Colon (tissue), 2 donors: ENCODE results near the gene SKIC3.

ENCODE experiments used
- FAIRE-seq: peaks from 2 replicates; lab custom pipeline; 2012; peaks lifted over from hg19 to GRCh38; lab: Jason Lieb, UNC
- donor health status: control.
- donor health status: control.

SKIC3 gene

DNA sequence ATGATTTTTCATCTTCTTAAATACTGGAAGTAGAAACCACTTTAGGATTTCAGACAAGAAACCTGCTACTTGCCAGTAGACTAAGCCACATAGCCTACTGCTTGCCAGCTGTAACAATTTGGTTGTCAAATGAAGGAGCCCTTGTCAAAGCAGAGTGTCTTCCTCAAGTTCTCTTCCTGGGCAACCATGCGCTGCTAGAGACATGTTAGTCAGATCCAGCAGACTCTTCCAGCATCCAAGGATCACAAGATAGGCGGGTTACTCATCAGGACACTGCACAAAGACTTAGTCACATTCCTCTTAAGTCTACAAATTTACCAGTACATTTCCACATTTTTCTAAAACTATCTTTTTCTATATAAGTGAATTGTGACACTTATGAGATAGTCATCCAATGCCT, 24.4 kb downstream of the SKIC3 start:
- FAIRE-seq = no peak

DNA sequence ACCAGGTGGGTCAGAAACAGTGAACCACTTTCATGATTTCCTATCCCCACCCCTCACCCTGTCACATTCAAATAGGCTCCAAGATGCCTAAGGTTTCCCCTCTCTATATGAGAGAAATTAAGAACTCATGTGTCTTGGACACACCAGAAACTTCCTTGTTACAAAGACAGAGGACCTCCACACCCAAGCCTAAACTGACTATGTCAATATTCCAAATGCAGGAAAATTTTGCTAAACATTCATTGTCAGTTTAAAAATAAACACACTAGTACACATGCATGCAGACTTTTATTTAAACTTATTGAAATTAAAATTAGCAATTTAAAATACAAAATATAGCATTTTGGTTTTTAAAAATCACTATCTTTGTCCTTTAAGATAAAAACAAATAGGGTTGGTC, 26.2 kb downstream of the SKIC3 start:
- FAIRE-seq = no peak

DNA sequence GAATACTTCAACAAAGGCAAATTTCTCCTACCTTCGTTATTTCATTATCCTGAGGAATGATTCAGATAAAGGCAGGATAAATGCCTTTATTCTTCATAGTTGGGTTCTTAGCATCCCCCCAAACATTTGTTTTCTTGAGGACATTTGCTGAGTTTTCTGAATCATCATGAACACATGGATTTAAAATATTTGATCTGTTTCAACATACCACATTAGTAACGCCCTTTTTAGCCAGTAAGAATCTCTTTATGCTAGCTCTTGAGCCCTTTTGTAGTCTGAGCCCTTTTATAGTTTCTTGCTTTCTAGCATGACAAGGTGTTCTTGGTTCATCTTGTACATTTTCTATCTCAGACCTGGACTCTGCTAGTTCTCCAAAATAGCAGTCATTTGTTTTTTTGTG, 27.9 kb downstream of the SKIC3 start:
- FAIRE-seq = no peak

- no peak for FAIRE-seq
These were observed 30.4 kb downstream of the SKIC3 start for GRCh38 chr5:95524423-95524822.

- no peak for FAIRE-seq
These were observed 34.6 kb downstream of the SKIC3 start for GRCh38 chr5:95520206-95520605.

GRCh38 chr5:95519681-95520080, 35.1 kb downstream of the SKIC3 start:
- FAIRE-seq = no peak

DNA sequence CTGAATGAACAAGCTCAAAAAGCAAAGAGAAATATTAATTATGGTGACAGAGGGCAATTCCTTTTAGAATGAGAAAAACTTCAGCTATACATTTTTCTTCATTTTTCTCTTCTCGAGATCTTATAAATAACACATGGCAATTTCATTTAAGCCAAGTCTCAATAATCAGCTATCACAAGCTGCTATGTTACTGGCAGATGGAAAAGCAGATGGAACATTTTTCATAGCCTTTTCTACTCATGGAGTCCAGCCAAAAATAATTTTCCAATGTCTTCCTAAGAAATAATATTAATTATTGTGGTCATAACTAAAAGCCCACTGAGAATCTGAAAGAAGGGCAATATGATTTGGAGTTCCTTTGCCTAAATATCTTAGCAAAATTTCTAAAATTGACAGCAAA, 35.6 kb downstream of the SKIC3 start:
- no peak for FAIRE-seq

DNA sequence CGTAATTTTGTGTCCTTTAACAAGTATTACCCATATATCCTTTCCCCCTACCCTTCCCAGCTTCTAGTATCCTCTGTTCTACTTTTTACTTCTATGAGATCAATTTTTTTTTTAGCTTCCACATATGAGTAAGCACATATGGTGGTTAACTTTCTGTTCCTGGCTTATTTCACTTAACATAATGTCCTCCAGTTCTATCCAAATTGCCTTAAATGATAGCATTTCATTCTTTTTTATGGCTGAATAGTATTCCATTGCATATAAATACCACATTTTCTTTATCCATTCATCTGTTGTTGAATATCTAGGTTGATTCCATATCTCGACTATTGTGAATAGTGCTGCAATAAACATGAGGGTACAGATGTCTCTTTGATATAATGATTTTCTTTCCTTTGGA, 36.4 kb downstream of the SKIC3 start:
- no peak for FAIRE-seq

DNA sequence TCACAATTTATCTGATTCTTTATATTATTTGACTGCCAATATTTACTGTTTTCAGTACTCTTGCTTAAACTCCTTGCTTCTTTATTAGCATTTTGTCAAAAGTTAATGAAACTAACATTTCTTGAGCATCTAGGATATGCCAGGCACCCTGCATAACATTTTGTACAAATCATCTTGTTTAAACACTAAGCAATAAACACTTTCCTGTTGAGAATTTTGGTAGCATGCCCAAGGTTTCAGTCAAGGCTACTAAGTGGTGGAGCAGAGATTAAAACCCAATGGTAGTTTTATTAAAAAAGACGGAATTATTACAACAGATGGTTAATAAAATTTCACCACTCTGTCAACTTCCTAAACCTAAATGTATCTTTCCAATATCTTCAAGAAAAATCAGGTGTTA, 43.2 kb downstream of the SKIC3 start:
- no peak for FAIRE-seq

DNA sequence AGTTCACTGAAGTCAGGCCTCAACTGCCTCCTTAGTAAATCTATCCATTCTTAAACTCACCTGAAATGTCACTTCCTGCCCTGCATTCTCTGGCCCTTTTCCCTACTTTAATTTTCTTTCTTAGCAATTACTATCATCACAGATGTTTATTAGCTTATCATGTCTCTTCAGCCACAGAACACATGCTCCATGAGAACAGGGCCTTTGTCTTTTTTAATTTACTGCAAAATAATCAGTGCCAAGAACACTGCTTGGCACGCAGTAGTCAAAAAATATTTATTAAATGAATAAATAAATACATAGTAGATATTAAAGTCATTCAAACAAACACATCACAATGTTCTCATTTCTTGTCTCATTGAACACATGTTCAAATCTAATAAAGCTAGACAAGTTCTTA, 46.2 kb downstream of the SKIC3 start:
- FAIRE-seq = no peak
